GM23338 (cell line): ENCODE data around the gene TRIM39. TPM values are rescaled to one million over a fixed set of nuclear protein-coding genes. Genes with fewer than 3 reads are reported as not detected.

Source experiments
- ATAC-seq: fragments of 200-7000 bp; cut with Tn5 transposase; 3 replicates; pipeline ENCODE4 v1.9.1; 2020
- DNase-seq: peaks from one replicate; pipeline ENCODE4 v3.0.0-alpha.2; 2015; ENCODE audit warnings: low spot score
- H2AFZ ChIP-seq: fragments of 200-600 bp; sonication (generic); 2 replicates; pipeline ENCODE4 v1.8.0; 2016; ENCODE audit warnings: antibody characterized with exemption, mild to moderate bottlenecking, moderate library complexity
- H3F3A ChIP-seq: fragments of 200-600 bp; sonication (generic); replicated peaks from 2 replicates; pipeline ENCODE4 v1.8.0; 2017; ENCODE audit warnings: antibody characterized with exemption, mixed run types, low read depth
- H3K27ac ChIP-seq: fragments of 200-600 bp; sonication (generic); 2 replicates; pipeline ENCODE4 v1.6.1; 2016; ENCODE audit warnings: low read depth
- H3K27me3 ChIP-seq: fragments of 200-600 bp; sonication (generic); 2 replicates; pipeline ENCODE4 v1.8.0; 2016; ENCODE audit warnings: mild to moderate bottlenecking, mixed run types, moderate library complexity; ENCODE audit not compliant: insufficient read depth
- H3K36me3 ChIP-seq: fragments of 200-600 bp; sonication (generic); 2 replicates; pipeline ENCODE4 v1.8.0; 2016; ENCODE audit warnings: mild to moderate bottlenecking; ENCODE audit not compliant: insufficient read depth
- H3K4me1 ChIP-seq: fragments of 200-600 bp; sonication (generic); 2 replicates; pipeline ENCODE4 v1.8.0; 2016; ENCODE audit warnings: mild to moderate bottlenecking, moderate library complexity; ENCODE audit not compliant: insufficient read depth
- H3K4me2 ChIP-seq: fragments of 200-600 bp; sonication (generic); 2 replicates; pipeline ENCODE4 v1.7.1; 2017; ENCODE audit warnings: mixed run types
- H3K4me3 ChIP-seq: fragments of 200-600 bp; sonication (generic); 2 replicates; pipeline ENCODE4 v1.6.1; 2016; ENCODE audit warnings: mixed run types
- H3K79me2 ChIP-seq: fragments of 200-600 bp; sonication (generic); replicated peaks from 2 replicates; pipeline ENCODE4 v1.8.0; 2017; ENCODE audit warnings: mild to moderate bottlenecking; ENCODE audit not compliant: insufficient read depth
- H3K9me2 ChIP-seq: fragments of 200-600 bp; sonication (generic); 2 replicates; pipeline ENCODE4 v1.8.0; 2017; ENCODE audit not compliant: insufficient read depth
- H4K20me1 ChIP-seq: fragments of 200-600 bp; sonication (generic); replicated peaks from 2 replicates; pipeline ENCODE4 v1.8.0; 2017; ENCODE audit warnings: mild to moderate bottlenecking; ENCODE audit not compliant: insufficient read depth
- H3K27ac Mint-ChIP-seq: 2 replicates; pipeline ENCODE4 v1.8.0; 2020; ENCODE audit warnings: inconsistent platforms, mild to moderate bottlenecking, moderate library complexity, mixed read lengths
- H3K27me3 Mint-ChIP-seq: 3 replicates; pipeline ENCODE4 v1.8.0; 2022; ENCODE audit warnings: low read depth, mild to moderate bottlenecking, moderate library complexity, mixed read lengths, inconsistent platforms; ENCODE audit not compliant: insufficient read depth, poor library complexity
- H3K36me3 Mint-ChIP-seq: 3 replicates; pipeline ENCODE4 v1.8.0; 2021; ENCODE audit warnings: low read depth, mild to moderate bottlenecking, inconsistent platforms, moderate library complexity, mixed read lengths
- H3K4me1 Mint-ChIP-seq: 3 replicates; pipeline ENCODE4 v1.8.0; 2020; ENCODE audit warnings: mild to moderate bottlenecking, inconsistent platforms, mixed read lengths
- H3K4me3 Mint-ChIP-seq: 3 replicates; pipeline ENCODE4 v1.8.0; 2021; ENCODE audit warnings: moderate library complexity, mild to moderate bottlenecking, inconsistent platforms, mixed read lengths
- H3K9me3 Mint-ChIP-seq: 3 replicates; pipeline ENCODE4 v1.8.0; 2020; ENCODE audit warnings: moderate library complexity, mild to moderate bottlenecking, inconsistent platforms, mixed read lengths
- CREB1 ChIP-seq: fragments of 250-450 bp; sonication (Bioruptor Pico); IDR thresholded peaks from 2 replicates; pipeline ENCODE4 v1.5.0; 2020; ENCODE audit warnings: low read depth, mild to moderate bottlenecking, moderate library complexity
- EZH2 ChIP-seq: fragments of 200-600 bp; sonication (generic); IDR thresholded peaks from one replicate; pipeline ENCODE4 v1.8.0; 2017; ENCODE audit warnings: antibody characterized with exemption, mild to moderate bottlenecking, low read depth; ENCODE audit not compliant: unreplicated experiment
- EZH2phosphoT487 ChIP-seq: fragments of 200-600 bp; sonication (generic); IDR thresholded peaks from one replicate; pipeline ENCODE4 v1.8.1; 2018; ENCODE audit warnings: antibody characterized with exemption; ENCODE audit not compliant: unreplicated experiment
- JUNB ChIP-seq: IDR thresholded peaks from one replicate; pipeline ENCODE4 v1.6.1; 2016; ENCODE audit warnings: antibody characterized with exemption; ENCODE audit not compliant: unreplicated experiment
- NANOG ChIP-seq: IDR thresholded peaks from 2 replicates; pipeline ENCODE4 v1.6.1; 2016; ENCODE audit warnings: antibody characterized with exemption, borderline replicate concordance
- POLR2AphosphoS5 ChIP-seq: IDR thresholded peaks from 2 replicates; pipeline ENCODE4 v1.6.1; 2016; ENCODE audit warnings: antibody characterized with exemption, low read depth
- STAT1 ChIP-seq: IDR thresholded peaks from one replicate; pipeline ENCODE4 v1.6.1; 2016; ENCODE audit warnings: antibody characterized with exemption; ENCODE audit not compliant: unreplicated experiment
- ZNF114 ChIP-seq: fragments of 250-450 bp; sonication (Bioruptor Pico); IDR thresholded peaks from 2 replicates; pipeline ENCODE4 v1.5.0; 2020; ENCODE audit warnings: mild to moderate bottlenecking, moderate library complexity
- ZNF331 ChIP-seq: fragments of 250-450 bp; sonication (Bioruptor Pico); IDR thresholded peaks from 2 replicates; pipeline ENCODE4 v1.5.0; 2020; ENCODE audit warnings: low read depth, mild to moderate bottlenecking, moderate library complexity
- polyA plus RNA-seq: library from polyadenylated mRNA; unstranded; fragments of >200 nt; fragmentation: Nextera tagmentation; extraction: Ambion mirVana; gene quantifications from 2 replicates; pipeline ENCODE4 v1.2.1, GENCODE V29; 2016
- total RNA-seq: library from RNA; depleted of rRNA; stranded (reverse); fragments of >200 nt; shearing (Covaris generic); gene quantifications from 2 replicates; pipeline ENCODE4 v1.2.3, GENCODE V29; 2014
- TF ChIP-seq, protein P1 (sequence below): IDR thresholded peaks from 2 replicates; pipeline ENCODE4 v1.6.1; 2016; ENCODE audit warnings: antibody characterized with exemption
- TF ChIP-seq, protein P2 (sequence below), 2 experiments: fragments of 200-600 bp in 1 of 2; sonication (generic) in 1 of 2; conservative IDR thresholded peaks; 2 replicates each; pipeline versions ENCODE4 v1.5.1 to v1.6.1; 2016 to 2017; ENCODE audit warnings: antibody characterized with exemption in 2 of 2, low read depth in 2 of 2, mild to moderate bottlenecking in 2 of 2, moderate library complexity in 1 of 2
- TF ChIP-seq, protein P3 (sequence below): fragments of 250-450 bp; sonication (Bioruptor Pico); IDR thresholded peaks from 2 replicates; pipeline ENCODE4 v1.5.0; 2020; ENCODE audit warnings: mild to moderate bottlenecking, moderate library complexity
- TF ChIP-seq, protein P4 (sequence below): IDR thresholded peaks from one replicate; pipeline ENCODE4 v1.6.1; 2018; ENCODE audit warnings: antibody characterized with exemption; ENCODE audit not compliant: unreplicated experiment

Gene TRIM39
- total and polyA plus RNA-seq, 2 experiments from 2014 or later: 5.4 to 19.2 TPM

DNA sequence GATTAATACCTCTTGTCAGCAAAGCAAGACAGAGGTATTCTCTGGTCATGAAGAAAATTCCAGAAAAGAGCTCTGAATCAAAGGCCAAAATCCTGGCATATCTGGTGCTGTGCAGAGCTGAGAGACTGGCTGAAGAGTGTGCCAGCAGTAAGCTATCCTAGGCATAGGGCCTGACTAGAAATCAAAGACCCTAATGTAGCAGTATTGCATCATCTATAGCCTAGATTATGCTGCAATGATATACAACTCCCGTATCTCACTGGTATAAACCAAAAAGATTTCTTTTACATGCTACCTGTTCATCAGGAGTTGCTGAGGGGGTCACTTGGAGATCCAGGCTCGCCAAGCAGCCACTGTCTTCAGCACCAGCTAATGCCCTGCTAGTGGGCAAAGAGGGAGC is 30.9 kb upstream of the TRIM39 start:
- H3F3A ChIP-seq: no peaks in the 10 kb centered on the region
- no peaks in the 10 kb centered on the region for H3K27me3 ChIP-seq
- H3K79me2 ChIP-seq: peaks cover 27% of the 10 kb centered on the region
- peaks cover 49% of the 10 kb centered on the region for H3K36me3 ChIP-seq
- 0 out of 2 replicates have a peak, but pooled peaks cover 2% of the 10 kb centered on the region for H3K9me2 ChIP-seq
- DNase-seq: no peak
- H3K4me1 ChIP-seq: no peaks in the 10 kb centered on the region
- H4K20me1 ChIP-seq: peaks cover 6% of the 10 kb centered on the region
- Mint-ChIP-seq H3K27me3 (peaks cover 11% of the 10 kb centered on the region), H3K27ac (no peak overlapping the region), H3K36me3 (peaks cover 99% of the 10 kb centered on the region), H3K4me3 (no peak overlapping the region), H3K9me3 (peaks cover 56% of the 10 kb centered on the region), H3K4me1 (no peaks in the 10 kb centered on the region)
- H2AFZ ChIP-seq: no peak overlapping the region
- no peak overlapping the region for H3K27ac ChIP-seq
- no peak overlapping the region for H3K4me2 ChIP-seq
- no peak overlapping the region for H3K4me3 ChIP-seq
- TF ChIP-seq CREB1 (CRISPR knock-in tag) (no peak), ZNF331 (CRISPR knock-in tag) (no peak), STAT1 (no peak), POLR2AphosphoS5 (no peak), NANOG (no peak), EZH2 (no peak), ZNF114 (CRISPR knock-in tag) (no peak), JUNB (no peak), EZH2phosphoT487 (no peak)
- TF ChIP-seq, protein P1, sequence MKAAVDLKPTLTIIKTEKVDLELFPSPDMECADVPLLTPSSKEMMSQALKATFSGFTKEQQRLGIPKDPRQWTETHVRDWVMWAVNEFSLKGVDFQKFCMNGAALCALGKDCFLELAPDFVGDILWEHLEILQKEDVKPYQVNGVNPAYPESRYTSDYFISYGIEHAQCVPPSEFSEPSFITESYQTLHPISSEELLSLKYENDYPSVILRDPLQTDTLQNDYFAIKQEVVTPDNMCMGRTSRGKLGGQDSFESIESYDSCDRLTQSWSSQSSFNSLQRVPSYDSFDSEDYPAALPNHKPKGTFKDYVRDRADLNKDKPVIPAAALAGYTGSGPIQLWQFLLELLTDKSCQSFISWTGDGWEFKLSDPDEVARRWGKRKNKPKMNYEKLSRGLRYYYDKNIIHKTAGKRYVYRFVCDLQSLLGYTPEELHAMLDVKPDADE: no peak
- TF ChIP-seq, protein P2, sequence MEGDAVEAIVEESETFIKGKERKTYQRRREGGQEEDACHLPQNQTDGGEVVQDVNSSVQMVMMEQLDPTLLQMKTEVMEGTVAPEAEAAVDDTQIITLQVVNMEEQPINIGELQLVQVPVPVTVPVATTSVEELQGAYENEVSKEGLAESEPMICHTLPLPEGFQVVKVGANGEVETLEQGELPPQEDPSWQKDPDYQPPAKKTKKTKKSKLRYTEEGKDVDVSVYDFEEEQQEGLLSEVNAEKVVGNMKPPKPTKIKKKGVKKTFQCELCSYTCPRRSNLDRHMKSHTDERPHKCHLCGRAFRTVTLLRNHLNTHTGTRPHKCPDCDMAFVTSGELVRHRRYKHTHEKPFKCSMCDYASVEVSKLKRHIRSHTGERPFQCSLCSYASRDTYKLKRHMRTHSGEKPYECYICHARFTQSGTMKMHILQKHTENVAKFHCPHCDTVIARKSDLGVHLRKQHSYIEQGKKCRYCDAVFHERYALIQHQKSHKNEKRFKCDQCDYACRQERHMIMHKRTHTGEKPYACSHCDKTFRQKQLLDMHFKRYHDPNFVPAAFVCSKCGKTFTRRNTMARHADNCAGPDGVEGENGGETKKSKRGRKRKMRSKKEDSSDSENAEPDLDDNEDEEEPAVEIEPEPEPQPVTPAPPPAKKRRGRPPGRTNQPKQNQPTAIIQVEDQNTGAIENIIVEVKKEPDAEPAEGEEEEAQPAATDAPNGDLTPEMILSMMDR (conservative IDR thresholded peaks at IDR 0.05; ENCODE audit: low read depth in 2 of 2): no peak
- TF ChIP-seq, protein P3, sequence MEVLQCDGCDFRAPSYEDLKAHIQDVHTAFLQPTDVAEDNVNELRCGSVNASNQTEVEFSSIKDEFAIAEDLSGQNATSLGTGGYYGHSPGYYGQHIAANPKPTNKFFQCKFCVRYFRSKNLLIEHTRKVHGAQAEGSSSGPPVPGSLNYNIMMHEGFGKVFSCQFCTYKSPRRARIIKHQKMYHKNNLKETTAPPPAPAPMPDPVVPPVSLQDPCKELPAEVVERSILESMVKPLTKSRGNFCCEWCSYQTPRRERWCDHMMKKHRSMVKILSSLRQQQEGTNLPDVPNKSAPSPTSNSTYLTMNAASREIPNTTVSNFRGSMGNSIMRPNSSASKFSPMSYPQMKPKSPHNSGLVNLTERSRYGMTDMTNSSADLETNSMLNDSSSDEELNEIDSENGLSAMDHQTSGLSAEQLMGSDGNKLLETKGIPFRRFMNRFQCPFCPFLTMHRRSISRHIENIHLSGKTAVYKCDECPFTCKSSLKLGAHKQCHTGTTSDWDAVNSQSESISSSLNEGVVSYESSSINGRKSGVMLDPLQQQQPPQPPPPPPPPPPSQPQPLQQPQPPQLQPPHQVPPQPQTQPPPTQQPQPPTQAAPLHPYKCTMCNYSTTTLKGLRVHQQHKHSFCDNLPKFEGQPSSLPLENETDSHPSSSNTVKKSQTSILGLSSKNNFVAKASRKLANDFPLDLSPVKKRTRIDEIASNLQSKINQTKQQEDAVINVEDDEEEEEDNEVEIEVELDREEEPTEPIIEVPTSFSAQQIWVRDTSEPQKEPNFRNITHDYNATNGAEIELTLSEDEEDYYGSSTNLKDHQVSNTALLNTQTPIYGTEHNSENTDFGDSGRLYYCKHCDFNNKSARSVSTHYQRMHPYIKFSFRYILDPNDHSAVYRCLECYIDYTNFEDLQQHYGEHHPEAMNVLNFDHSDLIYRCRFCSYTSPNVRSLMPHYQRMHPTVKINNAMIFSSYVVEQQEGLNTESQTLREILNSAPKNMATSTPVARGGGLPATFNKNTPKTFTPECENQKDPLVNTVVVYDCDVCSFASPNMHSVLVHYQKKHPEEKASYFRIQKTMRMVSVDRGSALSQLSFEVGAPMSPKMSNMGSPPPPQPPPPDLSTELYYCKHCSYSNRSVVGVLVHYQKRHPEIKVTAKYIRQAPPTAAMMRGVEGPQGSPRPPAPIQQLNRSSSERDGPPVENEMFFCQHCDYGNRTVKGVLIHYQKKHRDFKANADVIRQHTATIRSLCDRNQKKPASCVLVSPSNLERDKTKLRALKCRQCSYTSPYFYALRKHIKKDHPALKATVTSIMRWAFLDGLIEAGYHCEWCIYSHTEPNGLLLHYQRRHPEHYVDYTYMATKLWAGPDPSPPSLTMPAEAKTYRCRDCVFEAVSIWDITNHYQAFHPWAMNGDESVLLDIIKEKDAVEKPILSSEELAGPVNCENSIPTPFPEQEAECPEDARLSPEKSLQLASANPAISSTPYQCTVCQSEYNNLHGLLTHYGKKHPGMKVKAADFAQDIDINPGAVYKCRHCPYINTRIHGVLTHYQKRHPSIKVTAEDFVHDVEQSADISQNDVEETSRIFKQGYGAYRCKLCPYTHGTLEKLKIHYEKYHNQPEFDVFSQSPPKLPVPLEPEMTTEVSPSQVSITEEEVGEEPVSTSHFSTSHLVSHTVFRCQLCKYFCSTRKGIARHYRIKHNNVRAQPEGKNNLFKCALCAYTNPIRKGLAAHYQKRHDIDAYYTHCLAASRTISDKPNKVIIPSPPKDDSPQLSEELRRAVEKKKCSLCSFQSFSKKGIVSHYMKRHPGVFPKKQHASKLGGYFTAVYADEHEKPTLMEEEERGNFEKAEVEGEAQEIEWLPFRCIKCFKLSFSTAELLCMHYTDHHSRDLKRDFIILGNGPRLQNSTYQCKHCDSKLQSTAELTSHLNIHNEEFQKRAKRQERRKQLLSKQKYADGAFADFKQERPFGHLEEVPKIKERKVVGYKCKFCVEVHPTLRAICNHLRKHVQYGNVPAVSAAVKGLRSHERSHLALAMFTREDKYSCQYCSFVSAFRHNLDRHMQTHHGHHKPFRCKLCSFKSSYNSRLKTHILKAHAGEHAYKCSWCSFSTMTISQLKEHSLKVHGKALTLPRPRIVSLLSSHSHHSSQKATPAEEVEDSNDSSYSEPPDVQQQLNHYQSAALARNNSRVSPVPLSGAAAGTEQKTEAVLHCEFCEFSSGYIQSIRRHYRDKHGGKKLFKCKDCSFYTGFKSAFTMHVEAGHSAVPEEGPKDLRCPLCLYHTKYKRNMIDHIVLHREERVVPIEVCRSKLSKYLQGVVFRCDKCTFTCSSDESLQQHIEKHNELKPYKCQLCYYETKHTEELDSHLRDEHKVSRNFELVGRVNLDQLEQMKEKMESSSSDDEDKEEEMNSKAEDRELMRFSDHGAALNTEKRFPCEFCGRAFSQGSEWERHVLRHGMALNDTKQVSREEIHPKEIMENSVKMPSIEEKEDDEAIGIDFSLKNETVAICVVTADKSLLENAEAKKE (CRISPR knock-in tag): no peak
- TF ChIP-seq, protein P4, sequence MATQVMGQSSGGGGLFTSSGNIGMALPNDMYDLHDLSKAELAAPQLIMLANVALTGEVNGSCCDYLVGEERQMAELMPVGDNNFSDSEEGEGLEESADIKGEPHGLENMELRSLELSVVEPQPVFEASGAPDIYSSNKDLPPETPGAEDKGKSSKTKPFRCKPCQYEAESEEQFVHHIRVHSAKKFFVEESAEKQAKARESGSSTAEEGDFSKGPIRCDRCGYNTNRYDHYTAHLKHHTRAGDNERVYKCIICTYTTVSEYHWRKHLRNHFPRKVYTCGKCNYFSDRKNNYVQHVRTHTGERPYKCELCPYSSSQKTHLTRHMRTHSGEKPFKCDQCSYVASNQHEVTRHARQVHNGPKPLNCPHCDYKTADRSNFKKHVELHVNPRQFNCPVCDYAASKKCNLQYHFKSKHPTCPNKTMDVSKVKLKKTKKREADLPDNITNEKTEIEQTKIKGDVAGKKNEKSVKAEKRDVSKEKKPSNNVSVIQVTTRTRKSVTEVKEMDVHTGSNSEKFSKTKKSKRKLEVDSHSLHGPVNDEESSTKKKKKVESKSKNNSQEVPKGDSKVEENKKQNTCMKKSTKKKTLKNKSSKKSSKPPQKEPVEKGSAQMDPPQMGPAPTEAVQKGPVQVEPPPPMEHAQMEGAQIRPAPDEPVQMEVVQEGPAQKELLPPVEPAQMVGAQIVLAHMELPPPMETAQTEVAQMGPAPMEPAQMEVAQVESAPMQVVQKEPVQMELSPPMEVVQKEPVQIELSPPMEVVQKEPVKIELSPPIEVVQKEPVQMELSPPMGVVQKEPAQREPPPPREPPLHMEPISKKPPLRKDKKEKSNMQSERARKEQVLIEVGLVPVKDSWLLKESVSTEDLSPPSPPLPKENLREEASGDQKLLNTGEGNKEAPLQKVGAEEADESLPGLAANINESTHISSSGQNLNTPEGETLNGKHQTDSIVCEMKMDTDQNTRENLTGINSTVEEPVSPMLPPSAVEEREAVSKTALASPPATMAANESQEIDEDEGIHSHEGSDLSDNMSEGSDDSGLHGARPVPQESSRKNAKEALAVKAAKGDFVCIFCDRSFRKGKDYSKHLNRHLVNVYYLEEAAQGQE: no peak
- ATAC-seq: no peak
